GM21786 (cell line): ENCODE results near the gene MRGPRG.

Source experiments
- ATAC-seq: cut with Tn5 transposase; IDR thresholded peaks from one replicate; pipeline ENCODE4 v1.9.1; 2021; ENCODE audit not compliant: unreplicated experiment

MRGPRG gene

DNA sequence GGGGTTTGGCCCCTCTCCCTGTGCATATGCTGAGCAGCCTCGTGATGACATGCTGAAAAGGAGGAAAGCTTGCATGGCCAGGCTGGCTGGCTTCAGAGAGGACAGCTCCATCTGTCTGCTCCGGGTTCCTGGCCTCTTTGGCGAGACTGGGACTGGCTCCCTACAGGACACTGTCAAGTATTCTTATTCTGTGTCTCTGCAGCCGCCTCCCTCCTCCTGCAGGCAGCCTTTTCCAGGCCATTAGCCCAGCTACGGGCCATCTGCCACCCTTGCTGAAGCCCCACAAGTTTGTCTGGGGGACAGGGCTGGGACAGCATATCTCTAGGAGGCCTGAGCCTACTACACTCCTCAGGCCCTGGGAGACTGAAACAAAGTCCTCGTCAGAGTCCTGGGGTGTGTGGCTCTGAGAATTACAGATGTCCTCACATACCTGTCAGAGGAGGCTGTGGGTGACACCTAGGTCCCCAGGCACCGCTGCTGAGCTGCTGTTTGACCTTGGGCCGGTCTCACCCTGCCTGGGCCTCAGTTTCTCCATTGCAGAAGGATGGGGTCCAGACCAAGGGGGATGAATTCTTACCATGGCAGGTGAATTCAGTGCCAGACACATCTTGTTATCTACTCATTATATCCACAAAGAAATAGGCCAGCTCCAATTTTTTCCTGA, 11.0 kb downstream of the MRGPRG start:
- no peak for ATAC-seq

DNA sequence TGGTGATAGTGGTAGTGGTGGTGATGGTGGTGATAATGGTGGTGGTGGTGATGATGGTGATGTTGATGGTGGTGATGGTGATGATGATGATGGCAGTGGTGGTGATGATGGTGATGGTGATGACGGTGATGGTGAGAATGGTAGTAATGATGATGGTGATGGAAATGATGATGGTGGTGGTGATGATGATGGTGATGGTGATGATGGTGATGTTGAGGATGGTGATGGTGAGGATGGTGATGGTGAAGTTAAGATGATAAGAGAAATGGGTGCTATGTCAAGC, 11.8 kb downstream of the MRGPRG start:
- no peak for ATAC-seq

DNA sequence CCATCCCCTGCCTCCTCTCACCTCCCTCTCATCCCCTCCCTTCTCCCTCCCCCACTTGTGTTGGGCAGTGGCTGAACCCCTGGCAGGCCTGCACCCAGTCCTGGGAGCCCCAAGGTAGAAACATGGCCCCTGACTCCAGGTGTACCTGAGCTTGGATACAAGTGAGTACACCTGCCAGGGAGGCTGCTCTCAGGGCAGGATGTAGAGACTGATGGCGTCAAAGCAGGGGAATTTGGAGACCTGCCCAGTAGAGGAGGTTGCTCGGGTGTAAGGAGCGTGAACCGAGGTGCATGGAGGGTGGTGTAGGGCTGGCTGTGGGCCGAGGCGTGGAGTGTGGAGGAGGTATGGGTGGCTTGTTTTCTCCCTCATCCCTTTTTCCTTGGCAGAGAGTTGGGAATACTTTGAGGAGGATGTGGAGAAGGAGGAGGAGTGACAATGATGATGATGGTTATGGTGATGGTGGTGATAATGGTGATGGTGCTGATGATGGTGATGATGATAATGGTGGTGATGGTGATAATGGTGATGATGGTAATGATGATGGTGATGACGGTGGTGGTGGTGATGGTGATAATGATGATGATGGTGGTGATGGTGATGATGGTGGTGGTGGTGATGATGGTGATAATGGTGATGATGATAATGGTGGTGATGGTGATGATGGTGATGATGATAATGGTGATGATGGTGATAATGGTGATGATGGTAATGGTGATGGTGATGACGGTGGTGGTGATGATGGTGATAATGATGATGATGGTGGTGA, 12.3 kb downstream of the MRGPRG start:
- ATAC-seq: no peak

DNA sequence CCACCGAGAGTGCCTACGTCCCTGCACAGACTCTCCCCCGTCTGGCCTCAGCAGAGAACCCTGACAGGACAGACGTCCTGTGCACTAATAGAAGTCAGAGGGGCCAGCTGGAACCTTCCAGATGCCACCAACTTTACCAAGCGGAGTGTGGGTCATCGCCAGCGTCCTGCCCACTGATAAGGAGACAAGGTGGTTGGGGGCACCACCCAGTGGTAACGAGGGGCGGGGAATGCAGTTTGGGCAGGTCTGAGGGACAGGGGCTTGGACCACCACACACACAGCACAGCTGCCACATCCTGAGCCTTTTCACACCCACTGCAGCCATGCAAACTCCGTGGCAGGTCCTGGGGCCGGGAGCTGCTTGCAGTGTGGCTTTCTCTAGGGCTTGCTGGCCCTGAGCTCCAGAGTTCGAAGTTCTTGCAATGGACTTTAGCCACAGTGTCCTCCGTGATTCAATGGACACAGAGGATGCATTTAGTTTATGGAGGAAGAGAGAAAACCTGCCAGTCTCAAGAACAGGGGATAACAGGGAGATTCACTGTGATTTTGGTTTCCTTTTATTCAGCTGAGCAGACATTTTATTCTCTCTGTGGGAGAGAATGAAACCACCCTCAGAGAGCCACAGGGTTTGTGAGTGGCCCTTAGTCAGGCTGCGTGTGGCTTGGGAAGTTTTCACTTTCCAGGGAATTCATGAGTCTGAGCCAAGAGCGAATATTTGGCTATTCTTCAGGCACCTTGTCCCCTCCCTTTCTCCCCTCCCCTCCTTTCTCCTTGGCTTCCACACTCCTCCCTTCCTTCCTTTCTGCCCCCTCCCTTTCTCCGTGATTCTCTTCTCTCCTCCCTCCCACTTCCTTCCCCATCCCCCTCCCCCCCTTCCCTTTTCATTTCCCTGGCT, 13.1 kb downstream of the MRGPRG start:
- ATAC-seq: no peak

DNA sequence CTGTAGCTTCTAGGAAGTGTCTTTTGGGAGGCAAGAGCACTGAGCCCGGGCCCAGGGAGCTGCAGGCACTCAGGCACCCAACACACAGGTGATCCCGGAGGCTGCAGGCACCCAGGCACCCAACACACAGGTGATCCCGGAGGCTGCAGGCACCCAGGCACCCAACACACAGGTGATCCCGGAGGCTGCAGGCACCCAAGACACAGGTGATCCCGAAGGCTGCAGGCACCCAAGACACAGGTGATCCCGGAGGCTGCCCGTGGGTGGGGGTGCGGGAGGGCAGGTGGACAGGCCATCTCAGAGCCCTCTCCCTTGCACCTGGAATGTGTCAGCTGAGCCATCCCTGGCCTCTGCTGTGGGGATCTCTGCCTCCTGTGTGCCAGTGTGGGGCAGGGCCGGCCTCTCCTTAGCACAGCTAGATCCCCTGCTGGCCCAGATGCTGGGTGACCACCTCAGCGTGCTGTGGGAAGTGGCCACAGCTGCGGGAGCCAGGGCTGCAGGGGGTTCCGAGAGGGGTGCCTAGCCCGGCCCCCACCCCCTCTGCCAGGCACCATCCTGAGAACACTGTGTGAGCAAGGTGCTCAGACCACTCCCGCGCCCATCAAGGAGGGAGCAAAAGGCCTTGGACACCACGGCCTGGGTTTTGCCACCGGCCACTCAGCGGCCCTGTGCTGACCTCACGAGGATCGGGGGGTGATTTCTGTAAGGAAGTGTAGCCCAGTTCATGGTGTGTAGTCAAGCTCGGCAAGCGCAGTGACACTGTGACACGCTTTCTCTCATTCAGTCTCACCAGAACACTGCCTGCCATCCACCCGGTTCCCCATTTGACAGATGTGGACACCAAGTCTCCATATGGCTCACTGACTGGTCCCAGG, 14.2 kb downstream of the MRGPRG start:
- no peak for ATAC-seq

DNA sequence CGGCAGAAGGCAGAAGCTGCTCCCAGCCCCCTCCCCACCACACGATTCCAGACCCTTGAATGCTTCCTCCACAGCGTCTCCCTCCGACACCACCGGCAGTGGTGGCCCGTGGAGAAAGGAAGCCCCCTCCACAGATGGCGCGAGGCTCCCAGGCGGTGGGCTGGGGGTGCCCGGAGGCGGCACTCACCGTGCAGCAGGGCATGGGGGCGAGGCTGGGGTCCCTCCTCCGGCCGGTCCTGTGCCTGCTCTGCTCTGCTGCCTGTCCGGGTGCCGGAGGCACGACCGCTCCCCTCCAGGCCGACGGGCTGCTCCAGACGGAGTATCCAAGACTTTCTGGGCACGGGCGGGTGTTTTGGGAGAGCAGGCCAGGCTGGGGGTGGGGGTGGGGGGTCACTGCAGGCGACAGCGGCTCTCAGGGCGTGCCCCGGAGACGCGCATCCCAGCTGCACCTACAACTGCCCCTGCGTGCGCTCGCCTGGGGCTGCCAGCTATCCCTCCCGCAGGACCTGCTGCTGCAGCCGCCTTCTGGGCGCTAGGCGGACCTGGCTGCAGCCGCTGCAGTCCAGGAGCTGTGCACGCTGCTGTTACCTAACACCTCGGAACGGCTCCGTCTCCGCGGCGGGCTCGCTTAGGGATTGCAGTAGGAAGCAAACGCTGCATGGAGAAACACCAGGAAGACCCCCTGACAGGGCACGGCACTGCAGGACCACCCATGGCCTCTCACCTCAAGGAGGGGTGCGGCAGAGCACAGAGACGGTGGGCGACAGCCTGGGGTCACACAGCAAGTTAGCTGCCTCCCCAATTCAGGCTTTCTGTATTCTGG, 15.2 kb downstream of the MRGPRG start:
- ATAC-seq: no peak

DNA sequence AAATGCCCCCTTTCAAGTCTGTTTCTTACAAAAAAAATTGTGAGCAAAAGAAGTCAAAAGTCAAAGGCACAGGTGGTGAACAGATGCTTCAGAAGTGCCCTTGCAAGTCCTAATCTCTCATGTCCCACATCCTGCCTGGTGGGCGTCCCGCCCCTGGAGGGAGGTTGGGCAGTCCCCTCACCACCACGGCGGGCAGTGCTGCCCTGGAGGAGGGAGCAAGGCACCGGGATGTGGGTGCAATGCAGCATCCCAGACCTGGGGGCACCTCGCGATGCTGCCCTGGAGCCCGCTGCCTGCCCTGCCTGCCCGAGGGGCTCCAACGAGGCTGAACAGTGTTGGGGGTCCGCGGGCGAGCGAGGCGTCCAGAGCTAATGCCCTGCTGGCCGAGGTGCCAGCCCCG, 15.9 kb downstream of the MRGPRG start:
- no peak for ATAC-seq

DNA sequence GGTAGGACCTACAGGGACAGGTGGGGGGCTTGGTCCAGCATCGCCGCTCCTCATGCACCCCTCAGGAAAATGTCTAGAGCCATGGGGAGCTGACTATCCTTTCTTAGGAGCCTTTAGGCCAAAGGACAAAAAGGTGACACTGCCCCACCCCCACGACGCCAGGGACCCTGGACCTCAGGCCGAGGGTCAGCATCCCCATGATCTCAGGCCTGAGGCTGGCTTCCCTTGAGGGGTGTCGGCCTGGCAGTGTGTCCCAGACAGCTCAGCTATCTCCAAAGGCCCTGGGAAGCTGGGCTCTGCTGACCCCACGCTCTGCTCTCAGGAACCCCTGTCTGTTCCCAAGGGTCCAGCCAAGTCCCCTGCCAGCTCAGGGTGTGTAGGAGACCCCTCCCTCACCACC, 16.3 kb downstream of the MRGPRG start:
- no peak for ATAC-seq

DNA sequence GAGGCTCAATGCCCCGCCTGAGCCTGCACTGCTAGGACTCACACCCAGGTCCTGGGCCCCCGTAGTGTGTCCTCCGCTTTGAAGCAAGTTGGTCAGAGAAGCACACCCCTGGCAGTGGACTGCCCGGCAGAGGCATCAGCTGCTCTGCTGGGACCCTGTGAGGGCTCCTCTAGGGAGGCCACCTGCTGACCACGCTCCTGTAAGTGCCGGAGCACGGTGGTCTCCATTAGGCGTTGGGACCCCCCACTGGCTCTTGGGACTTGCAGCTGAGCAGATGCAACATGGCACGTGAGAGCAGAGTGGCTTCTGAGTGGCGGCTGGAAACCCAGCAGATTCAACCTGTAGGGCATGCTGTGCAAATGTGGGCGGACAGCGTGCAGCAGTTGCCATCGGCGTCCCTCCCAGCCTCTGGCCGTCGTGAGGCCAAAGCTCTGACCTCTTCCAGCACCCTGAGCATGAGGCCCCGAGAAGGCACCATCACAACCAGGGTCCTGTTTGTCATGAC, 16.9 kb downstream of the MRGPRG start:
- no peak for ATAC-seq

DNA sequence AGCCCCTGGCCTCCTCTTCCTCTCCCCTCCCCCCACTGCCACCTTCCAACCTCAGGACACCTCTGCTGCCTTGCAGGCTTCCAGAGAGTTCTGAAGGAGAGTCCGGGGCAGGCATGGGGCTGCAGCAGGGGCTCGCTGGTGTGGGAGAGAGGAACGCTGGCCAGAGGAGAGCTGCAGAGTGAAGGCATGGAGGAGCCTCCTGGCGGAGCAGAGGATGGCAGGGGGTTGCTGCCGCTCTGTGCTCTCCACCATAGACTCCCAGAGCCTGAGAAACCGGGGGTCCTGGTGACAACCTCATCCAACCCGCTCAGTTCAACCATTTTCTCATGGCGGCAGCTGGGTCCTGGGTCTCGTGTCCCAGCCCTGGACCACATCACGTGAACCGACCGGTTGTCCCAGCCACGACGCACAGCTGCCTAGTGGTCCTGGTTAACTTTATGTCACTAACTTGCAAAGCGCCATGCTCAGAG, 17.5 kb downstream of the MRGPRG start:
- ATAC-seq: no peak

DNA sequence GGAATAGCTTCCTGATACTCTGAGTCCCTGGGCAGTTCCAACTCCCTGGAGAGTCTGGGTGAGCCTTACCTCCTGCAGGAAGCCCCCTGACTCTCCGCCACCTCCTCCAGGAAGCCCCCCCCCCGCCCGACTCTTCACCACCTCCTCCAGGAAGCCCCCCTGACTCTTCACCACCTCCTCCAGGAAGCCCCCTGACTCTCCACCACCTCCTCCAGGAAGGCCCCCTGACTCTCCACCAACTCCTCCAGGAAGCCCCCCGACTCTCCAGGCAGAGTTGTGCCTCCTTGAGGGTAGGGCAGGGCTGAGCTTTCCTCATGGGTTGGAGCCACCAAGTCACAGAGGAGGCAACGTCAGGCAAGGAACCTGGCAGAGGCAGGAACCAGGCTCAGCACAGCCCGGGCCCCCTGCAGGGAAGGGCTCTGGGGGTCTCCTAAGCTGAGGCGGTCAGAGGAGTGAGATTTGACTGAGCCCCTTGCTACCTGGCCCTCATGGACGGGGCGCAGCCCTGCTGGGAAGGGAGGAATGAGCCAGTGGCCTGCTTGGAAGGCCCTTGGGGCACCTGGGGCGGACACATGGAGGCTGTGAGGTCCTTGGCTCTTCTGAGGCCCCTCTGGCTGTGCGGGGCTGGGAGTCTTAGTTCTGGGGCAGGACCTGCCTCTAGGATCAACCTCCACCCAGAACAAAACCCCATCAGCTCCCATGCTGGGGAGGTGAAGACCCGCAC, 18.1 kb downstream of the MRGPRG start:
- ATAC-seq: no peak

DNA sequence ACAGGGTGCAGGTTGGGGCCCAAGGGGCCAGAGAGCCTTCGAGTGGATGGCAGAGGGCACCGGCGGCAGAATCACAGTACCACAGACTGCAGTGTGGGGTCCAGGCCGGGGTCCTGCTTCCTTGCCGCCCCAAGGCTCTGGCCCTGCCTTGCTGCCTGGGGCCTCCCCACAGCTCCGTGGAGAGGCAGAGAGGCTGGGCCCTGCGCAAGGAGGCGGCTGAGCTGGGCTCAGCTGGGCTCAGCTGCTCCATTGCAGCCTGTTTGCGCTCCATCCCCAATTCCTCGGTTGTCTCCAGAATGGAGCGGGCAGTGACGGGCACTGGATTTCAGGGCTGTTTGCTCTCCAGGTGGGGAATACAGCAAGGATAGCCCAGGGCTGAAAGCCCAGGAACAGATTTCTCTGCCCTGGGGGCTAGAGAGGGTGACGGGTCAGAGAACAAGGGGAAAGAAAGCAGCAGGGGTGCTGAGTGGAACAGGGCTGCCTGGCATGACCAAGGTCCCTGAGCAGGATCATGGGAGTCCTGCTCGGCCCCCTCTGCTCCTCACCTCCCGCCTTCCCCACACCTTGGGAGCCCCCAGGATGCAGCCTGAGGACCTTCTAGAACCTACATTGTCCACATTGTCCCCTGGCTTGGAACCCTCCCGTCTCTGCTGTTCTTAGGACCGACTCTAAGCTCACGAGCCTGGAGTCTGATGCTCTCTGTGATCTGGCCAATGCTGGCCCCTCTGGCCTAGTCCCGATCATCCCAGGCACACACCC, 18.9 kb downstream of the MRGPRG start:
- ATAC-seq: no peak

DNA sequence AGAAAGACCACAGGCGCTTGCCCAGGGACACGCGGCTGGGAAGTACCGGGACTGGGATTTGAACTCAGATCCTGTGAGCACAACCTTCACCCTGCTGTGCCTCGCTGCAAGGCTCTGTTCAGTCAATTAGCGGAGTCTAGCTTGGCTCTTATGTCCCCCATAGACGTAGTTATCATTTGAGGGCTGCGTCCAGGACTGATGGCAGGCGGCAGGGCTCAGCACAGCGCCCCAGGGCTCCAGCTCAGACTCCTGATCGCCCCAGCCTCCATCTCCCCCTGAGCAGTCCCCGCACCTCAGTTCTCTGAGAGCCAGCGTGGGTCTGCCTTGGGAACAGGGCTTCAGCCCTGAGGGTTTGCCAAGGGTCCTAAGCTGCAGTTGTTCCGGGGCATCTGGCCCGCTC, 19.8 kb downstream of the MRGPRG start:
- no peak for ATAC-seq

DNA sequence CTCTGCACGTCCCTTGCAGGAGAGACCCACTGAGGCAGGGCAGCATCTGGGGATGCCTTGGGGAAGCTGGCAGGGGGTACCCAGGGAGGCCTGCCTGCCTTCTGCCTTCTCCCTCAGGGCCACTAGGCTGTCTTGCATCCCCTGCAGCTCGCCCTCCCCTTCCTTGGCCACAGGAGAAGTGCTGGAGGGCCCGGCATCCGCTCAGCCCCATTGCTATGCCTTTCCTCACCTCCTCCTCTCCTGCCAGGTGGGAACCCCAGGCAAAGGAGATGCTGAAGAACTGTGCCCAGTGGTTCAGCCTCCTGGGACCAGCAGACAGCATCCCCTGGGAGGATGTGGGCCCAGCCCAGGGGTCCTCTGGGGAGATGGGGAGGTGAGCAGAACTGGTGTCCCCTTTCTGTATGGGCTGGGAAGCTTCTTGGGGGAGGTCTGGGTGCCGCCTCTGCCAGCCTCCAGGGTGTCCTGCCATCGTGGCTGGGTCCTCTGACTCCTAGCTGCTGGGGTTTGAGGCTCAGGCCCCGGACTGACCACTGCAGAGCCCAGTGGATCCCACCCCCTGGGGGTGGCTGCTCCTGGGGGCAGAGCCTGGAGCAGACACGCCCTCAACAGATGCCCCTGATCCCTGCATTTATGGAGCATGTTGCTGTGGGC, 20.6 kb downstream of the MRGPRG start:
- no peak for ATAC-seq

DNA sequence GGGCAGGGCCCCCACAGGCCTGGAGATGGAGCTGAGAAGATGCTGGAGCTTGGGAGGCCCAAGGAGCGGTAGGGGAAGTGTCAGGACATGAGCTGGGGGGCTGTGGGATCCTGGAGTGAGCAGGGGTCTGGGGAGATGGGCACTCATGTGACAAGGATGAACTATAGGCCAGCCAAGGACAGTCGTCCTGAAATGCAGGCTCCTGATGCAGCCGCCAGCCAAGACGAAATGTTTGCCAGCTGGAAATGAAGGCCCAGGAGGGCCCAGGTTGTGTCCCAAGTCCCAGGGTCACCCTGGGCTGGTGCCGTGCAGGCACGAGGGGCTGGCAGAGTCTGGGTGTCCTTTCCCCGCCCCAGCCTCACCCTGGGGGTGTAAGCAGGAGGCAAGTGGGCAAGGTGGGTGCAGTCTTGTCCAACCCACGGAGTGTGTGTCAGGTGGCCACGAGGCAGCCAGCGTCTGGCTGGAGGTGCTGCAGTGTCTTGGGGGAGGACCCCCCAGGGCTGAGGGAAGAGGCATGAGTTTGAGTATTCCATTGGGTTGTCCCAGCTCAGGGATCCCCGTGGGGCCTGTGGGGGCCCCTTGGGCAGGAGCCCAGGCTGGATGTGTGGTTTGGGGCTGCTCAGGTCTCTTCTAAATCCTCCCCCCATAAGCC, 21.4 kb downstream of the MRGPRG start:
- no peak for ATAC-seq

DNA sequence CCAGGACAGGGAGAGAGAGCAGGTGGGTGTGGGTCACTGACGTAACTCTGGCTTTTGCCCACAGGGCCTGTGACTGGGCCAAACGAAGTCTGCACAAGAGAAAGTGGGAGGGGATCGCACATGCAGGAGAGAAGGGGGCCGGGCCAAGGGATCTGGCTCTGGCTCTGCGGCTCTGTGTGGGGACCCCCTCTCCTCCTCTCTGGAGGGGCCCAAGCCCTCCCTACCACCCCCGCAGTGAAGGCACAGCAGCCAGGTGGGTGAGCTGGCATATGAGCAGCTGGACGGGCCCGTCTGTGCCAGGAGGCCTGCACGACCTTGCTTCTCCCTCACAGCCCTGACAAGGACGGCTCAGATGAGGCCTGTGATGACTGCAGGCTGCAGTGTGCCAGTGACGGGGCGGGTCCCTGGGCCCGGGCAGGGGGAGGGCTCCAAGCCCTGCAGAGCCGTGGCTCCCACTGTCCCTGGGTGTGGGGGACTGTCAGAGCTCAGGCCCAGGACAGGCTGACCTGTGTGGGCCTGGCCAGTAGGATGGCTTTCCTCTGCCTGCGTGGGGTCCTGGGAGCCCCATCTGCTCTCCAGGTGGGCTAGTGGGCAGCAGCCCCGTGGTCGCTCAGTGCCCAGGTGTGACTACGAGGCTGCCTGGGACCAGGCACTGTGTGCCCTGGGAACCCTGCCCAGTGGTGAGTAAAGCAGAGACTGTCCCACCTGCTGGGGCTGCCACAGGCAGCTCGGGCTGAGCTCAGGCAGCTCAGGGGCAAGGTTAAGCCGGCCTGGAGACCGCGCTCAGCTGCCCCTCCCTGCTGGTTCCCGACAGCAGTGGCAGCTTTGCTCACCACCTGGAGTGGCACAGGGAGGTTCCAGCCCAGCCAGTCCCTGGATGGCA, 22.2 kb downstream of the MRGPRG start:
- no peak for ATAC-seq
